Muscle of leg (tissue), 11 donors: Measurements from ENCODE around the gene OR7A5. TPM values are rescaled to one million over a fixed set of nuclear protein-coding genes. Genes with fewer than 3 reads are reported as not detected.
A peak's percentile ranks its signal among the peaks of the same experiment; 100 is the strongest.
"Not testable (repeated sequence)": the region's sequence is repeated elsewhere in the genome, so short reads cannot be mapped to it uniquely, and the experiment has no call there.

Experiments
- DNase-seq: peaks from one replicate; pipeline ENCODE4 v3.0.0; 2013
- H3K27ac ChIP-seq: one replicate; pipeline ENCODE4 v1.5.1; 2013; ENCODE audit warnings: mild to moderate bottlenecking, low read length, control low read depth
- H3K27me3 ChIP-seq: one replicate; pipeline ENCODE4 v1.6.1; 2013; ENCODE audit warnings: low read length; ENCODE audit not compliant: control insufficient read depth, insufficient read depth
- H3K36me3 ChIP-seq: one replicate; pipeline ENCODE4 v1.6.1; 2013; ENCODE audit warnings: low read length; ENCODE audit not compliant: control insufficient read depth, insufficient read depth
- H3K4me1 ChIP-seq: one replicate; pipeline ENCODE4 v1.6.1; 2013; ENCODE audit warnings: low read length; ENCODE audit not compliant: control insufficient read depth, insufficient read depth
- H3K4me3 ChIP-seq: one replicate; pipeline ENCODE4 v1.5.1; 2013; ENCODE audit warnings: low read length, control low read depth
- H3K9me3 ChIP-seq: replicated peaks from 2 replicates; pipeline ENCODE4 v1.6.1; 2013; ENCODE audit warnings: low read depth, low read length; ENCODE audit not compliant: control insufficient read depth
- WGBS: methylation state at CpG from one replicate; pipeline ENCODE4 v1.1.5; 2013; ENCODE audit warnings: missing lambda C conversion rate; ENCODE audit not compliant: insufficient coverage; 5-methylcytosine and 5-hydroxymethylcytosine counted together
- polyA plus RNA-seq, 8 donors: library from polyadenylated mRNA; unstranded; fragments of 120-200 nt; gene quantifications; one replicate each; pipeline versions ENCODE4 v1.2.1 to v1.2.3, GENCODE V29; 2013; ENCODE audit warnings: inconsistent platforms in 1 of 8, low replicate concordance in 1 of 8; ENCODE audit not compliant: insufficient read length in 8 of 8, insufficient read depth in 1 of 8
- total RNA-seq: library from RNA; stranded (reverse); fragments of 120-200 nt; gene quantifications from one replicate; pipeline ENCODE4 v1.2.4, GENCODE V29; 2013

Gene OR7A5
- total and polyA plus RNA-seq, 9 donors = 0.05 to 0.50 (median 0.44) TPM; not detected in 6

GRCh38 chr19:14786421-14786851 is 48.5 kb downstream of the OR7A5 start:
- no peaks in the 10 kb centered on the region for H3K36me3 ChIP-seq
- H3K4me1 ChIP-seq = peaks cover 5% of the 10 kb centered on the region
- H3K4me3 ChIP-seq = peak overlapping the region; percentile 27
- H3K27ac ChIP-seq = no peak overlapping the region
- H3K9me3 ChIP-seq = no peaks in the 10 kb centered on the region
- 13% methylated on average over 14 of the region's 18 CpGs for WGBS
- peak; percentile 35 for DNase-seq
- H3K27me3 ChIP-seq = no peaks in the 10 kb centered on the region

DNA sequence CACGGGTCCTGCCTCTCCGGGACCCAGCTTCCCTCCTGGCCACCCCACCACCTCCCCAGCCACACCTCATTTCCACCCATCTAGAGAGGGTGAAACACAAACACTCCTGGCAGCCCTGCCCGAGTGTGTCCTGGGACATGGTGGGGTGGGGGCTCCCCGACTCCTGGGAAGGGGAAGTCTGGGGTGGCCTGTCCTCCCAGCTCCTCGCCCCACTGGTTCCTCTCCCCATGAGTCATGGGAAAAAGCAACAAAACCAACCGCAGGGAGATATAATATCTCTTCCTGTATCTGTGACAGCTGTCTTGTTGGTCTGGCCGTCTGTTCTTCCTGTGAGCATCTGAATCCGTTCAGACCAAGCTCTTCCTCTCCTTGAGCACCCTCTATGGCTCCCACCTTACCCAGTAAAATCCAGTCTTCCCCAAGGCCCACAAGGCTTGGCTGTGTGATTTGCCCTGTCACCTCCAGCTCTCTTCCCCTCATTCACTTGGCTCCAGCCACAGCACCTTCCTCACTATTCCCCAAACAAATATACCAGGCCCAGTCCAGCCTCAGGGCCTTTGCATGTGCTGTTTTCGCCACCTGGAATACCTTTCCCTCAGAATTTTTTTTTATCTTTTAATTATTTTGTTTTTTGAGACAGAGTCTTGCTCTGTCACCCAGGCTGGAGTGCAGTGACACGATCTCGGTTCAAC is 49.7 kb downstream of the OR7A5 start:
- not testable (repeated sequence) for H3K4me1 ChIP-seq, H3K4me3 ChIP-seq, H3K27ac ChIP-seq, H3K36me3 ChIP-seq, H3K9me3 ChIP-seq, H3K27me3 ChIP-seq
- WGBS = 61% methylated on average over 6 of the region's 11 CpGs
- peak; percentile 71 for DNase-seq

- WGBS = no CpG with 5 or more reads among the region's 10 CpGs
- H3K27me3 ChIP-seq, H3K36me3 ChIP-seq, H3K9me3 ChIP-seq, H3K4me1 ChIP-seq, H3K27ac ChIP-seq, H3K4me3 ChIP-seq: not testable (repeated sequence)
- peak; percentile 57 for DNase-seq
Measured at GRCh38 chr19:14784730-14785101, 50.3 kb downstream of the OR7A5 start.

- H3K4me1 ChIP-seq = not testable (repeated sequence)
- 50% methylated on average over 2 of the region's 8 CpGs for WGBS
Measured at GRCh38 chr19:14783410-14783998, 51.5 kb downstream of the OR7A5 start.

GRCh38 chr19:14782626-14783409 is 52.2 kb downstream of the OR7A5 start:
- H3K27ac ChIP-seq = no peak overlapping the region
- no peak for DNase-seq
- no peaks in the 10 kb centered on the region for H3K27me3 ChIP-seq

More at GRCh38 chr19:14783410-14783998, 51.5 kb downstream of the OR7A5 start:
- H3K27me3 ChIP-seq, H3K27ac ChIP-seq, DNase-seq, H3K9me3 ChIP-seq, H3K36me3 ChIP-seq, H3K4me3 ChIP-seq: not testable (repeated sequence)

DNA sequence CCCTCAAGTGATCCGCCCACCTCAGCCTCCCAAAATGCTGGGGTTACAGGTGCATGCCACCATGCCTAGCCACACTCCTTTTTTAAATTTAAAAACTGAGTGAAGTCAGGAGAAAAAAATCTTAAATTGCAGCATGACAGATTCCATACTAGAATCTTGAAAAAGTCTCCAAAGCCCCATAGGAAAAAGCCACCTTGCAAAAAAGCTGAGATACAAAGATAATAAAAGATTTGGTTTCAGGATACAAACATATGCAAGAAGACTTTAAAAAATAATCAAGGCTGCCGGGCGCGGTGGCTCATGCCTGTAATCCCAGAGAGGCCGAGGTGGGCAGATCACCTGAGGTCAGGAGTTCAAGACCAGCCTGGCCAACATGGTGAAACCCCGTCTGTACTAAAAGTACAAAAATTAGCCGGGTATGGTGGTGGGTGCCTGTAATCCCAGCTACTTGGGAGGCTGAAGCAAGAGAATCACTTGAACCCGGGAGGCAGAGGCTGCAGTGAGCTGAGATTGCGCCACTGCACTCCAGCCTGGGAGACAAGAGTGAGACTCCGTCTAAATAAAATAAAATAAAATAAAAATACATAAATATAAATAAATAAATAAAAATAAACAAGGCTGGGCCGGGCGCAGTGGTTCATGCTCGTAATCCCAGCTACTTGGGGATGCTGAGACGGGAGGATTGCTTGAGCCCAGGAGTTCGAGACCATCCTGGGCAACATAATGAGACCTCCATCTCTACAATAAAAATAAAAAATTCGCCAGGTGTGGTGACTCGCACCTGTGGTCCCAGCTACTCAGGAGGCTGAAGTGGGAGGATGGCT is 53.1 kb downstream of the OR7A5 start:
- DNase-seq, H3K9me3 ChIP-seq, H3K27me3 ChIP-seq, H3K4me3 ChIP-seq, H3K27ac ChIP-seq, H3K36me3 ChIP-seq: not testable (repeated sequence)
- 91% methylated on average over 8 of the region's 17 CpGs for WGBS
- peaks cover 10% of the 10 kb centered on the region for H3K4me1 ChIP-seq

More at GRCh38 chr19:14782626-14783409, 52.2 kb downstream of the OR7A5 start:
- no peak overlapping the region for H3K4me3 ChIP-seq
- H3K36me3 ChIP-seq = no peaks in the 10 kb centered on the region
- 87% methylated on average over 10 of the region's 16 CpGs for WGBS
- peaks cover 8% of the 10 kb centered on the region for H3K4me1 ChIP-seq
- no peaks in the 10 kb centered on the region for H3K9me3 ChIP-seq

DNA sequence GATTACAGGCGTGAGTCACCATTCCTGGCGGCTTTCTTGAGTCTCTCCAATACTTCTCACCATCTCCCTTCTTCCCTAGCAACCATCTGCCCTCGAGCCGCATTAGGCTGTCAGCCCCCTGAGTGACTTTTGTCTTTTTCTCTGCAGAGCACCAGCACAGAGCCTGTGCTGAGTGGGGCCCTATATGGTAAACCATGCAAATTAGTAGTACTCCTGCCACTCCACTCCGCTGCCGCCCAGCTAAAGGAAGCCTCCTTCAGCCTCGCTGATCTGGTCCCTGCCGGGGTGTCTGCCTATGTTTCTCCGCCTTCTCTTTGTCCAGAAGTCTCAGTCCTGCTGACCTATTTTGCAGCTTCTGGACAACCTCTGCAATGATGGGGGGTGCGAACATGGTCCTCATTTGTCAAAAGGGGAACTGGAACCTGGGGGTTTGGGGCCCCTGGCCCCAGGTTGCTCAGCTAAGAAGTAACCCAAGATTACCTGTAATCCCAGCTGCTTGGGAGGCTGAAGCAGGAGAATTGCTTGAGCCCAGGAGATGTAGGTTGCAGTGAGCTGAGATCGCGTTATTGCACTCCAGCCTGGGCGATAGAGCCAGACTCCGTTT is 54.3 kb downstream of the OR7A5 start:
- H3K36me3 ChIP-seq, H3K27ac ChIP-seq, H3K27me3 ChIP-seq, DNase-seq, H3K9me3 ChIP-seq, H3K4me3 ChIP-seq: not testable (repeated sequence)
- WGBS = 82% methylated on average over 2 of the region's 14 CpGs
- H3K4me1 ChIP-seq = peaks cover 13% of the 10 kb centered on the region

GRCh38 chr19:14779151-14779550 is 55.8 kb downstream of the OR7A5 start:
- no CpG with 5 or more reads among the region's 5 CpGs for WGBS
- DNase-seq = no peak

GRCh38 chr19:14778110-14778845 is 56.7 kb downstream of the OR7A5 start, which contains the start of gene ADGRE2:
ADGRE2 (minus strand) TSS chr19:14778560; CDS start chr19:14776756, 1,804 bp downstream.
- not testable (repeated sequence) for H3K4me3 ChIP-seq, H3K27me3 ChIP-seq, H3K36me3 ChIP-seq, H3K27ac ChIP-seq, DNase-seq, H3K9me3 ChIP-seq
- 65% methylated on average over 6 of the region's 12 CpGs for whole genome bisulfite sequencing
- peaks cover 13% of the 10 kb centered on the region for H3K4me1 ChIP-seq

More at GRCh38 chr19:14779151-14779550, 55.8 kb downstream of the OR7A5 start:
- Histone ChIP-seq H3K27me3 (peaks cover 10% of the 10 kb centered on the region), H3K9me3 (no peaks in the 10 kb centered on the region), H3K4me1 (peaks cover 13% of the 10 kb centered on the region), H3K36me3 (no peaks in the 10 kb centered on the region), H3K27ac (no peak overlapping the region), H3K4me3 (no peak overlapping the region)
